ENCODE data around the gene CFAP20DC. TPM values are rescaled to one million over a fixed set of nuclear protein-coding genes. Genes with fewer than 3 reads are reported as not detected.

Gene CFAP20DC
- total and polyA plus RNA-seq, 2 of the 8 experiments (the other 6 are each of a cell fraction or from before 2014, with no cell fraction given) = 2.2 to 2.8 TPM

DNA sequence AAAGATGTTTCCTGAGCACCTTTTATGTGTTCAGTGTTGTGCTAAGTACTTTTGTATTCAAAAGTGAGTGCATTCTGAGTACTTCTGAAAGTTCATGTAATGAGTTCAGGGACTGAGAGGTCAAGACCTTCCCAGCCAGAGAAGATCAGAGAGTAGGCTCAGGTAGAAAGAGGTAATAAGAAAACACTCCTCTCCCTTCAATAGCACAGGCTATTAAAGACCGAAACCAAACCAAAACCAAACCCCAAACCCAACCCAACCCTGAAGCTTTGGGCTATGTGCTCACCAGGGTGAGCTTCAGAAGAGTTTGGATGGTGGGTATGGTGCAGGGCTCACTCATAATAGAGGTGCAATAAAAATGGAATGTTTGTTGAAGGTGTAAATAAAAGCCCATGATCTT is 306.5 kb downstream of the CFAP20DC start (continued):
- TF ChIP-seq HDAC2 (IDR thresholded peaks at IDR 0.05; ENCODE audit: borderline replicate concordance in 1 of 2, low read depth in 2 of 2, low read length in 2 of 2) = no peak

All from H1 (cell line).